Left renal pelvis (tissue), 4 donors: Measurements from ENCODE around the gene PRX. TPM values are rescaled to one million over a fixed set of nuclear protein-coding genes. Genes with fewer than 3 reads are reported as not detected.
"Not testable (repeated sequence)": the region's sequence is repeated elsewhere in the genome, so short reads cannot be mapped to it uniquely, and the experiment has no call there.

Experiments
- DNase-seq, 4 donors: peaks; one replicate each; pipeline ENCODE4 v3.0.0-alpha.2; 2013; ENCODE audit warnings: low read depth in 4 of 4, low spot score in 3 of 4
- polyA plus RNA-seq, 4 donors: library from polyadenylated mRNA; unstranded; fragments of 120-200 nt; gene quantifications; one replicate each; pipeline ENCODE4 v1.2.1, GENCODE V29; 2013; ENCODE audit not compliant: insufficient read length in 4 of 4

The PRX gene
- polyA plus RNA-seq, result 10 to 100 TPM in 2 of 4 donors, 1 to 10 TPM in 2; 7.9 to 13.4 (median 10.4) TPM

- DNase-seq, result no peak
Observed at GRCh38 chr19:40413291-40413845, at the start of gene PRX. PRX (minus strand) TSS chr19:40413378; CDS start chr19:40407932, 5,446 bp downstream.

GRCh38 chr19:40461669-40462221 is 48.6 kb upstream of the PRX start:
- DNase-seq, result no peak

GRCh38 chr19:40460185-40460584 is 47.0 kb upstream of the PRX start:
- no peak for DNase-seq

- no peak for DNase-seq
Observed at GRCh38 chr19:40458597-40458974, 45.4 kb upstream of the PRX start.

GRCh38 chr19:40457953-40458596 is 44.9 kb upstream of the PRX start:
- DNase-seq, result no peak

GRCh38 chr19:40457048-40457447 is 43.9 kb upstream of the PRX start:
- DNase-seq, result no peak

GRCh38 chr19:40453943-40454342 is 40.8 kb upstream of the PRX start:
- not testable (repeated sequence) for DNase-seq

GRCh38 chr19:40453151-40453735 is 40.1 kb upstream of the PRX start:
- no peak for DNase-seq

- no peak for DNase-seq
Observed at GRCh38 chr19:40452016-40452415, 38.8 kb upstream of the PRX start.

- no peak for DNase-seq
Observed at GRCh38 chr19:40450664-40451063, 37.5 kb upstream of the PRX start.

- DNase-seq, result no peak
Observed at GRCh38 chr19:40449506-40449905, 36.3 kb upstream of the PRX start.

GRCh38 chr19:40446263-40446784 is 33.1 kb upstream of the PRX start:
- no peak for DNase-seq

- peak in 1 of 4 donors; percentile 43 for DNase-seq
Observed at GRCh38 chr19:40445780-40446262, 32.6 kb upstream of the PRX start.

- no peak for DNase-seq
Observed at GRCh38 chr19:40444825-40445312, 31.7 kb upstream of the PRX start.

- DNase-seq, result peak; percentile 92 to 97 (median 92)
Observed at GRCh38 chr19:40444000-40444824, 31.0 kb upstream of the PRX start, which contains the start of gene SERTAD3. SERTAD3 (minus strand) TSS chr19:40444335; CDS start chr19:40442080, 2,255 bp downstream.

GRCh38 chr19:40443131-40443999 is 30.2 kb upstream of the PRX start:
- peak; percentile 96 to 99 (median 99) for DNase-seq

GRCh38 chr19:40442328-40443130 is 29.4 kb upstream of the PRX start:
- no peak for DNase-seq

GRCh38 chr19:40441719-40442253 is 28.6 kb upstream of the PRX start:
- DNase-seq, result no peak
